GM23248 (cell line): ENCODE results near the gene GPC3. TPM values are rescaled to one million over a fixed set of nuclear protein-coding genes. Genes with fewer than 3 reads are reported as not detected.

ENCODE experiments used
- DNase-seq: peaks from one replicate; pipeline ENCODE4 v3.0.0-alpha.2; 2015
- H2AFZ ChIP-seq: fragments of 200-600 bp; sonication (generic); 2 replicates; pipeline ENCODE4 v1.6.1; 2016; ENCODE audit warnings: antibody characterized with exemption
- H3F3A ChIP-seq: fragments of 200-600 bp; sonication (generic); 2 replicates; pipeline ENCODE4 v1.6.1; 2016; ENCODE audit warnings: mild to moderate bottlenecking, antibody characterized with exemption, mixed run types; ENCODE audit not compliant: insufficient read depth
- H3K27ac ChIP-seq: fragments of 200-600 bp; sonication (generic); 2 replicates; pipeline ENCODE4 v1.5.1; 2016; ENCODE audit warnings: mild to moderate bottlenecking
- H3K27me3 ChIP-seq: fragments of 200-600 bp; sonication (generic); replicated peaks from 2 replicates; pipeline ENCODE4 v1.6.1; 2016; ENCODE audit warnings: mild to moderate bottlenecking; ENCODE audit not compliant: insufficient read depth
- H3K36me3 ChIP-seq: fragments of 200-600 bp; sonication (generic); 2 replicates; pipeline ENCODE4 v1.6.1; 2016; ENCODE audit warnings: low read depth, mild to moderate bottlenecking
- H3K4me1 ChIP-seq: fragments of 200-600 bp; sonication (generic); 2 replicates; pipeline ENCODE4 v1.6.1; 2016; ENCODE audit warnings: mild to moderate bottlenecking; ENCODE audit not compliant: insufficient read depth
- H3K4me2 ChIP-seq: fragments of 200-600 bp; sonication (generic); one replicate; pipeline ENCODE4 v1.6.1; 2016; ENCODE audit warnings: mild to moderate bottlenecking; ENCODE audit not compliant: unreplicated experiment
- H3K4me3 ChIP-seq: fragments of 200-600 bp; sonication (generic); 2 replicates; pipeline ENCODE4 v1.5.1; 2016; ENCODE audit warnings: mild to moderate bottlenecking
- H3K79me2 ChIP-seq: fragments of 200-600 bp; sonication (generic); 2 replicates; pipeline ENCODE4 v1.6.1; 2016; ENCODE audit warnings: mild to moderate bottlenecking; ENCODE audit not compliant: insufficient read depth
- H3K9ac ChIP-seq: fragments of 200-600 bp; sonication (generic); 2 replicates; pipeline ENCODE4 v1.6.1; 2016; ENCODE audit warnings: mild to moderate bottlenecking
- H3K9me2 ChIP-seq: fragments of 200-600 bp; sonication (generic); 2 replicates; pipeline ENCODE4 v1.6.1; 2016; ENCODE audit warnings: mixed run types, mild to moderate bottlenecking, moderate library complexity; ENCODE audit not compliant: insufficient read depth
- H3K9me3 ChIP-seq: fragments of 200-600 bp; sonication (generic); one replicate; pipeline ENCODE4 v1.6.1; 2017; ENCODE audit warnings: low read depth
- H4K20me1 ChIP-seq: fragments of 200-600 bp; sonication (generic); 2 replicates; pipeline ENCODE4 v1.6.0; 2016; ENCODE audit not compliant: insufficient read depth
- EZH2 ChIP-seq: fragments of 200-600 bp; sonication (generic); IDR thresholded peaks from 2 replicates; pipeline ENCODE4 v1.6.1; 2018; ENCODE audit warnings: antibody characterized with exemption, mild to moderate bottlenecking; ENCODE audit not compliant: insufficient read depth, poor library complexity, severe bottlenecking
- EZH2phosphoT487 ChIP-seq: fragments of 200-600 bp; sonication (generic); IDR thresholded peaks from 2 replicates; pipeline ENCODE4 v1.6.1; 2018; ENCODE audit warnings: antibody characterized with exemption, moderate library complexity, mild to moderate bottlenecking, low read depth; ENCODE audit not compliant: insufficient read depth
- WGBS, 2 experiments: methylation state at CpG; one replicate each; pipeline ENCODE4 v1.1.6; 2015 to 2017; ENCODE audit warnings: low lambda C conversion rate in 2 of 2, low coverage in 1 of 2; ENCODE audit errors: missing lambda C conversion rate in 2 of 2; 5-methylcytosine and 5-hydroxymethylcytosine counted together
- in situ Hi-C: fragments of 300-500 bp; cut with MboI; formaldehyde crosslinking; loops from 2 replicates; pipeline ENCODE4 v1.15.0; 2020
- polyA plus RNA-seq: library from polyadenylated mRNA; unstranded; fragments of >200 nt; fragmentation: Nextera tagmentation; extraction: Ambion mirVana; gene quantifications from 2 replicates; pipeline ENCODE4 v1.2.1, GENCODE V29; 2016
- total RNA-seq: library from RNA; depleted of rRNA; stranded (reverse); fragments of >200 nt; shearing (Covaris generic); gene quantifications from 2 replicates; pipeline ENCODE4 v1.2.3, GENCODE V29; 2014

GPC3 gene
- total and polyA plus RNA-seq, 2 experiments from 2014 or later = not detected

DNA sequence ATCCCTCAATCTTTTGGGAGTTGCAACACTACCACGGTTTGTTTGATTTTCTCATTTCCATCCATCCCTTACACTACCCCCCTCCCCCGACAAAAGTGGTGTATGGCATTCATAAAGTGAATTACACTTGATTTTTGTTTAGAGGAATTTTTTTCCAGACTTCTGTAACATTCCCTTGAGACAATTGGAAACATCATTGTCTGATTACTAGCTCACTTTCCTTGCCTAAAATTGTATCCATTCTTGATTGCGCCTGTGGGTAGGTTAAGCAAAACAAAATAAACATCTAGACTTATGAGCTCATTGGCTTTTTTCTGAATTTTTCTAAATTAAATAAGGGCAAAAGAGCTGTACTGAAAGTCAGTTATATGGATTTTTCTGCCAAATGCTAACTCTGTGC lies 3.5 kb downstream of the GPC3 start:
- Histone ChIP-seq H3K4me3 (no peak overlapping the region), H3K9ac (no peak overlapping the region), H3K9me3 (no peaks in the 10 kb centered on the region), H3K4me1 (no peaks in the 10 kb centered on the region), H4K20me1 (no peaks in the 10 kb centered on the region), H3F3A (no peaks in the 10 kb centered on the region), H3K36me3 (no peaks in the 10 kb centered on the region), H3K79me2 (no peaks in the 10 kb centered on the region), H3K4me2 (no peak overlapping the region), H2AFZ (no peak overlapping the region), H3K27me3 (no peaks in the 10 kb centered on the region), H3K9me2 (no peaks in the 10 kb centered on the region), H3K27ac (no peak overlapping the region)
- WGBS, 2 experiments = 11 to 19% methylated on average over 3 of the region's 3 CpGs
- DNase-seq = no peak
- TF ChIP-seq EZH2 (no peak), EZH2phosphoT487 (no peak)
- in situ Hi-C loops = no loop called here

DNA sequence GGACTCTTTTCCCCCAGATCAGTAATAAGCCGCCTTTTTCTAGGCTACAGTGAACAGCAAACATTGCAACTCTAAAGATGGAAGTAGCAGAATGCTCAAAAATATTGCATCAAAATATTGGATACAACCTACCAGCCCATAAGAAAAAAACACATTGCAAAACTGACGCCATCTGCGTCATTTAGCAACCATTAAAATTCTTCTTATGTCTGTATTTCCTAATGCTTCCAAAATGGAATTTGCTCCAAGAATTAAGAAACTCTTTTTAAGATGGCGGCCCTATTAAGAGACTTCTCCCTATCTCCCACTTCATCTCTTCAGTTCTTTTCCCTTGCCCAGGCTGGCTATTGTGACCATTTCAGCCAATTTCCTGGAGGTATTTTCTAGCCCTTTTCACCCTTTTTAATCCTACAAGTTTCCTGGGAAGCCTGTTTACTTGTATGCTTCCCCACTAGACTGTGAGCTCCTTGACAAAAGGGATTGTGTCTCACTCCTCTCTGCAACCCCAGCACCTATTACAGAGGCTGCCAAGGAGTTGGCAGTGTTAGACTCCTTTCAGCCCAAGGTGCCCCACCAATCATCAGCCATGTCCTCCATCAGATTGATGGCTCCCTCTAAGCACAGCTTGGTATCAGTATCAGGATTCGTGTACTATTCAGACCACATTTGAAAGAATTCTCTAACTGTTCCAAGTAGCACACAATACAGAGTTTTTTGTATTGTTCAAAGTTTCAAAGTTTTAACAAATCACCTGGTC lies 4.4 kb downstream of the GPC3 start:
- Histone ChIP-seq H3K4me2 (no peak overlapping the region), H4K20me1 (no peaks in the 10 kb centered on the region), H3K9ac (no peak overlapping the region), H3K36me3 (no peaks in the 10 kb centered on the region), H2AFZ (no peak overlapping the region), H3K27me3 (no peaks in the 10 kb centered on the region), H3F3A (no peaks in the 10 kb centered on the region), H3K4me3 (no peak overlapping the region), H3K9me3 (no peaks in the 10 kb centered on the region), H3K79me2 (no peaks in the 10 kb centered on the region), H3K9me2 (no peaks in the 10 kb centered on the region), H3K4me1 (no peaks in the 10 kb centered on the region), H3K27ac (no peak overlapping the region)
- in situ Hi-C loops = no loop called here
- TF ChIP-seq EZH2phosphoT487 (no peak), EZH2 (no peak)
- WGBS, 2 experiments = 51 to 52% methylated on average over 5 of the region's 5 CpGs
- DNase-seq = no peak

DNA sequence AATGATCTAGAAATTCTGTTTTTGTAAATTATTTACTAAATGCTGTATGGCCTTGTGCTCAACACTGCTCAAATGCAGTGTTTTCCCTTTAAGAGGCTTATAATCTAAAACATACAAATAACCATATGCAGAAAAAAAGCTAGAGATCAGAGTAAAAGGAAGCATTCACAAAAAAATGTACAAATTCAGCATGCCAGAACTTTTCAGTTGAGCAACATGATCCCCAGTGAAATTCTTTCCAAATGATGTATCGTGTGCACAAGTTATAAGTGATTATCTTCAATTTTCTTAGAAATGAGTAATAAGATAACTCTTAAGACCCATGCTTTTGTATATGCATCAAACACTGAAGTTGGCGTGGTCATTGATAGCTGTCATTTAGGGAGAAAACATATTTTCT lies 5.0 kb downstream of the GPC3 start:
- peak; percentile 5 for DNase-seq
- TF ChIP-seq EZH2phosphoT487 (no peak), EZH2 (no peak)
- in situ Hi-C loops = no loop called here
- Histone ChIP-seq H3K4me3 (no peak overlapping the region), H3K79me2 (no peaks in the 10 kb centered on the region), H3K36me3 (no peaks in the 10 kb centered on the region), H3K4me2 (no peak overlapping the region), H3K9me3 (no peaks in the 10 kb centered on the region), H3K27me3 (no peaks in the 10 kb centered on the region), H3K4me1 (no peaks in the 10 kb centered on the region), H3K9me2 (no peaks in the 10 kb centered on the region), H3F3A (no peaks in the 10 kb centered on the region), H4K20me1 (no peaks in the 10 kb centered on the region), H3K9ac (no peak overlapping the region), H2AFZ (no peak overlapping the region), H3K27ac (no peak overlapping the region)
- WGBS, 2 experiments = 17 to 24% methylated on average over 2 of the region's 2 CpGs

DNA sequence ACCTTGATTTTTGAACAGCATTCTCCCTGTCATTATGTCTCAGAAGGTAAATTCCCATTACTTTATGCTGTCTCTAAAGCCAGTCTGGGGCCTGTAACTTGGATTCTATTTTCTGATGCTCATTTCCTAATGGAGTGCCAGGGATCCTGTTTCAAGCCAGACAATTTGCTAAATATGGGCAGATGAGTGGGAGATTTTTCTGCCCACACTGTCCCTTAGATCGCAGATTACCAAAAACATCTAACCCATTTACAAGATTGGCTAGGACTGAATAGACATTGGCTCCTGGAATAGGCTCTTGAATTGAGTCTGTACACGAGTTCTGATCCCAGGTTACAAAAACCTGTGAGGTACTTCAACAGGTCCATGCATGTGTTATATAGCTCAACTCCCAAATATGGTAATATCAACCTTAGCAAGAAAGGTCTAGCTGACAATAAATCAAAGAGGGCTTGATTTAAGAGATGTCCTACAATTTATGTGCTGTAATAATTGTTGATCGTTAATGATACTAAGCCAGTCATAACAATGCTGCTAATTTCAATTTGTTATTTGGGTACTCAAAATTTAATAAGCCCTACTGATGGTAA lies 5.7 kb downstream of the GPC3 start:
- H3K4me3 ChIP-seq = no peak overlapping the region
- 24 to 26% methylated on average over 3 of the region's 3 CpGs for WGBS, 2 experiments
- in situ Hi-C loops = no loop called here
- H2AFZ ChIP-seq = no peak overlapping the region
- no peak overlapping the region for H3K27ac ChIP-seq
- no peaks in the 10 kb centered on the region for H3K9me3 ChIP-seq
- no peak overlapping the region for H3K9ac ChIP-seq
- no peak overlapping the region for H3K4me2 ChIP-seq
- no peaks in the 10 kb centered on the region for H3F3A ChIP-seq
- H4K20me1 ChIP-seq = no peaks in the 10 kb centered on the region
- no peaks in the 10 kb centered on the region for H3K79me2 ChIP-seq
- no peak for DNase-seq
- no peaks in the 10 kb centered on the region for H3K36me3 ChIP-seq
- no peaks in the 10 kb centered on the region for H3K4me1 ChIP-seq
- TF ChIP-seq EZH2phosphoT487 (no peak), EZH2 (no peak)
- H3K27me3 ChIP-seq = no peaks in the 10 kb centered on the region
- no peaks in the 10 kb centered on the region for H3K9me2 ChIP-seq
